HEK293 (cell line): Measurements from ENCODE around the gene NTN3.

ENCODE experiments used
- SP2 ChIP-seq: fragments of 450-650 bp; formaldehyde crosslinking; IDR thresholded peaks from 2 replicates; pipeline ENCODE4 v1.5.1; 2016; ENCODE audit warnings: missing biosample characterization, missing genetic modification characterization
- YY1 ChIP-seq: fragments of 450-650 bp; formaldehyde crosslinking; IDR thresholded peaks from 2 replicates; pipeline ENCODE4 v1.5.1; 2018; ENCODE audit warnings: missing biosample characterization, missing genetic modification characterization
- ZNF169 ChIP-seq: fragments of 450-650 bp; formaldehyde crosslinking; IDR thresholded peaks from 2 replicates; pipeline ENCODE4 v1.5.1; 2016; ENCODE audit warnings: missing biosample characterization, missing genetic modification characterization
- ZNF302 ChIP-seq: fragments of 450-650 bp; formaldehyde crosslinking; IDR thresholded peaks from 2 replicates; pipeline ENCODE4 v1.5.1; 2016; ENCODE audit warnings: missing biosample characterization, missing genetic modification characterization, low read depth
- ZNF777 ChIP-seq: fragments of 450-650 bp; formaldehyde crosslinking; IDR thresholded peaks from 2 replicates; pipeline ENCODE4 v1.5.1; 2017; ENCODE audit warnings: missing biosample characterization, missing genetic modification characterization, borderline replicate concordance
- ZNF785 ChIP-seq: fragments of 450-650 bp; formaldehyde crosslinking; IDR thresholded peaks from 2 replicates; pipeline ENCODE4 v1.5.1; 2016; ENCODE audit warnings: missing biosample characterization, missing genetic modification characterization
- TF ChIP-seq, protein P1 (sequence below): fragments of 450-650 bp; formaldehyde crosslinking; IDR thresholded peaks from 2 replicates; pipeline ENCODE4 v1.5.1; 2016; ENCODE audit warnings: missing biosample characterization, missing genetic modification characterization
- TF ChIP-seq, protein P2 (sequence below): fragments of 450-650 bp; formaldehyde crosslinking; IDR thresholded peaks from 2 replicates; pipeline ENCODE4 v1.5.1; 2016; ENCODE audit warnings: missing biosample characterization, missing genetic modification characterization
- TF ChIP-seq, protein P3 (sequence below): fragments of 450-650 bp; formaldehyde crosslinking; IDR thresholded peaks from 2 replicates; pipeline ENCODE4 v1.5.1; 2016; ENCODE audit warnings: missing biosample characterization, missing genetic modification characterization

DNA sequence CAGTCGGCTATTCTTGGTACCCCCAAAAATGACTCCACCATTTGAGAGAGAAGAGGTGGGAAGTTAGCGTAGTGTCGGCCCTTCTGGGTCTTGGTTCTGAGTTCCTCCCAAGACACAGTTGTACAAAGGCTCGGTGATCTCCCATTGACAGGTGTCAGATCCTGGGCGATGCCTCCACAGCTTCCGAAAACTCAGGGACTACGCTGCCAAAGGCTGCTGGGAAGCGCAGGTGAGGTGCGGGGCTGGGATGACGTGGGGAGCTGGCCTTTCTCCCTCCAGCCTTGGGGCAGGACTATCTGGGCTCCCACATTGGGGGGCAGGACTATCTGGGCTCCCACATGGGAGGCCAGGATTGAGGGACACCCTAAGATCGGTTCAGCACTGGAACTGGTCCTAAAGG is 31.5 kb upstream of the NTN3 start:
- no peak for TF ChIP-seq YY1 (tag by site-specific recombination)
- TF ChIP-seq ZNF169: no peak
- TF ChIP-seq ZNF777 (tag by site-specific recombination): no peak
- TF ChIP-seq, protein P1, sequence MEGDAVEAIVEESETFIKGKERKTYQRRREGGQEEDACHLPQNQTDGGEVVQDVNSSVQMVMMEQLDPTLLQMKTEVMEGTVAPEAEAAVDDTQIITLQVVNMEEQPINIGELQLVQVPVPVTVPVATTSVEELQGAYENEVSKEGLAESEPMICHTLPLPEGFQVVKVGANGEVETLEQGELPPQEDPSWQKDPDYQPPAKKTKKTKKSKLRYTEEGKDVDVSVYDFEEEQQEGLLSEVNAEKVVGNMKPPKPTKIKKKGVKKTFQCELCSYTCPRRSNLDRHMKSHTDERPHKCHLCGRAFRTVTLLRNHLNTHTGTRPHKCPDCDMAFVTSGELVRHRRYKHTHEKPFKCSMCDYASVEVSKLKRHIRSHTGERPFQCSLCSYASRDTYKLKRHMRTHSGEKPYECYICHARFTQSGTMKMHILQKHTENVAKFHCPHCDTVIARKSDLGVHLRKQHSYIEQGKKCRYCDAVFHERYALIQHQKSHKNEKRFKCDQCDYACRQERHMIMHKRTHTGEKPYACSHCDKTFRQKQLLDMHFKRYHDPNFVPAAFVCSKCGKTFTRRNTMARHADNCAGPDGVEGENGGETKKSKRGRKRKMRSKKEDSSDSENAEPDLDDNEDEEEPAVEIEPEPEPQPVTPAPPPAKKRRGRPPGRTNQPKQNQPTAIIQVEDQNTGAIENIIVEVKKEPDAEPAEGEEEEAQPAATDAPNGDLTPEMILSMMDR (tag by site-specific recombination): no peak
- TF ChIP-seq ZNF302: no peak
- TF ChIP-seq, protein P2, sequence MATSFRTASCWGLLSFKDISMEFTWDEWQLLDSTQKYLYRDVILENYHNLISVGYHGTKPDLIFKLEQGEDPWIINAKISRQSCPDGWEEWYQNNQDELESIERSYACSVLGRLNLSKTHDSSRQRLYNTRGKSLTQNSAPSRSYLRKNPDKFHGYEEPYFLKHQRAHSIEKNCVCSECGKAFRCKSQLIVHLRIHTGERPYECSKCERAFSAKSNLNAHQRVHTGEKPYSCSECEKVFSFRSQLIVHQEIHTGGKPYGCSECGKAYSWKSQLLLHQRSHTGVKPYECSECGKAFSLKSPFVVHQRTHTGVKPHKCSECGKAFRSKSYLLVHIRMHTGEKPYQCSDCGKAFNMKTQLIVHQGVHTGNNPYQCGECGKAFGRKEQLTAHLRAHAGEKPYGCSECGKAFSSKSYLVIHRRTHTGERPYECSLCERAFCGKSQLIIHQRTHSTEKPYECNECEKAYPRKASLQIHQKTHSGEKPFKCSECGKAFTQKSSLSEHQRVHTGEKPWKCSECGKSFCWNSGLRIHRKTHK (tag by site-specific recombination): no peak
- TF ChIP-seq, protein P3, sequence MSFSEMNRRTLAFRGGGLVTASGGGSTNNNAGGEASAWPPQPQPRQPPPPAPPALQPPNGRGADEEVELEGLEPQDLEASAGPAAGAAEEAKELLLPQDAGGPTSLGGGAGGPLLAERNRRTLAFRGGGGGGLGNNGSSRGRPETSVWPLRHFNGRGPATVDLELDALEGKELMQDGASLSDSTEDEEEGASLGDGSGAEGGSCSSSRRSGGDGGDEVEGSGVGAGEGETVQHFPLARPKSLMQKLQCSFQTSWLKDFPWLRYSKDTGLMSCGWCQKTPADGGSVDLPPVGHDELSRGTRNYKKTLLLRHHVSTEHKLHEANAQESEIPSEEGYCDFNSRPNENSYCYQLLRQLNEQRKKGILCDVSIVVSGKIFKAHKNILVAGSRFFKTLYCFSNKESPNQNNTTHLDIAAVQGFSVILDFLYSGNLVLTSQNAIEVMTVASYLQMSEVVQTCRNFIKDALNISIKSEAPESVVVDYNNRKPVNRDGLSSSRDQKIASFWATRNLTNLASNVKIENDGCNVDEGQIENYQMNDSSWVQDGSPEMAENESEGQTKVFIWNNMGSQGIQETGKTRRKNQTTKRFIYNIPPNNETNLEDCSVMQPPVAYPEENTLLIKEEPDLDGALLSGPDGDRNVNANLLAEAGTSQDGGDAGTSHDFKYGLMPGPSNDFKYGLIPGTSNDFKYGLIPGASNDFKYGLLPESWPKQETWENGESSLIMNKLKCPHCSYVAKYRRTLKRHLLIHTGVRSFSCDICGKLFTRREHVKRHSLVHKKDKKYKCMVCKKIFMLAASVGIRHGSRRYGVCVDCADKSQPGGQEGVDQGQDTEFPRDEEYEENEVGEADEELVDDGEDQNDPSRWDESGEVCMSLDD (tag by site-specific recombination): no peak
- TF ChIP-seq SP2: no peak
- TF ChIP-seq ZNF785: no peak
